Loucy (cell line): ENCODE results near the gene TNS3.

Experiments
- EZH2phosphoT487 ChIP-seq: fragments of 200-600 bp; IDR thresholded peaks from 2 replicates; pipeline ENCODE4 v1.6.1; 2018; ENCODE audit warnings: antibody characterized with exemption, mild to moderate bottlenecking, moderate library complexity, borderline replicate concordance
- TF ChIP-seq, protein P1 (sequence below): fragments of 200-600 bp; sonication (generic); conservative IDR thresholded peaks from 2 replicates; pipeline ENCODE4 v1.5.1; 2014; ENCODE audit warnings: mild to moderate bottlenecking, antibody characterized with exemption, low read length

DNA sequence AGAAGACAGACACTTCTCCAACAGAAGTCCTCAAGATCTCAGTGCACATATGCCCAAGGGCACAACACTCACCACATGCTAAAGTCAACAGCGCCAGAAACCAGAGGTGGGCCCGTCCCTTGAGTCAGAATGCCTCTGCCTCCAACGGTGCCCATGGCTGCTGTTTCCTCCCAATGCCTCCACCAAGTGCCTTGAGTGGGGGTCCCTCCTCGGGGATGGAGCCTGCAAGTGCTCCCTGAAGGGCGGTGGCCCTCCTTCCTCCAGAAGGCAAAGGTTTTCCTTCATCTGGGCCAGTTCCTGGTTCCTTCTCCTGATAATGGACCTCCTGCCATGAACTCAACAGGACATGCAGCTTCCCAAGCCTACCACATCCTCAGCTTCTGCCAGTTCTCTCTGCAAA lies 58.5 kb downstream of the TNS3 start:
- TF ChIP-seq, protein P1, sequence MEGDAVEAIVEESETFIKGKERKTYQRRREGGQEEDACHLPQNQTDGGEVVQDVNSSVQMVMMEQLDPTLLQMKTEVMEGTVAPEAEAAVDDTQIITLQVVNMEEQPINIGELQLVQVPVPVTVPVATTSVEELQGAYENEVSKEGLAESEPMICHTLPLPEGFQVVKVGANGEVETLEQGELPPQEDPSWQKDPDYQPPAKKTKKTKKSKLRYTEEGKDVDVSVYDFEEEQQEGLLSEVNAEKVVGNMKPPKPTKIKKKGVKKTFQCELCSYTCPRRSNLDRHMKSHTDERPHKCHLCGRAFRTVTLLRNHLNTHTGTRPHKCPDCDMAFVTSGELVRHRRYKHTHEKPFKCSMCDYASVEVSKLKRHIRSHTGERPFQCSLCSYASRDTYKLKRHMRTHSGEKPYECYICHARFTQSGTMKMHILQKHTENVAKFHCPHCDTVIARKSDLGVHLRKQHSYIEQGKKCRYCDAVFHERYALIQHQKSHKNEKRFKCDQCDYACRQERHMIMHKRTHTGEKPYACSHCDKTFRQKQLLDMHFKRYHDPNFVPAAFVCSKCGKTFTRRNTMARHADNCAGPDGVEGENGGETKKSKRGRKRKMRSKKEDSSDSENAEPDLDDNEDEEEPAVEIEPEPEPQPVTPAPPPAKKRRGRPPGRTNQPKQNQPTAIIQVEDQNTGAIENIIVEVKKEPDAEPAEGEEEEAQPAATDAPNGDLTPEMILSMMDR: no peak
- TF ChIP-seq EZH2phosphoT487: no peak
